ACC112 (cell line): ENCODE measurements around the gene VEZF1.
A peak's percentile ranks its signal among the peaks of the same experiment; 100 is the strongest.

Experiments
- H2AFZ ChIP-seq: fragments of 200-600 bp; sonication (generic); one replicate; pipeline ENCODE4 v1.6.0; 2017; ENCODE audit warnings: antibody characterized with exemption, low read length; ENCODE audit not compliant: unreplicated experiment
- H3K27ac ChIP-seq: fragments of 200-600 bp; sonication (generic); 2 replicates; pipeline ENCODE4 v1.5.1; 2014; ENCODE audit warnings: low read depth, mild to moderate bottlenecking, antibody characterized with exemption, low read length, moderate library complexity
- H3K27me3 ChIP-seq: fragments of 200-600 bp; sonication (generic); 2 replicates; pipeline ENCODE4 v1.6.1; 2014; ENCODE audit warnings: mild to moderate bottlenecking, antibody characterized with exemption, low read length, moderate library complexity, mixed read lengths; ENCODE audit not compliant: insufficient read depth
- H3K36me3 ChIP-seq: fragments of 200-600 bp; sonication (generic); 2 replicates; pipeline ENCODE4 v1.6.1; 2016; ENCODE audit warnings: mild to moderate bottlenecking, antibody characterized with exemption, low read length, moderate library complexity, mixed read lengths; ENCODE audit not compliant: insufficient read depth
- H3K4me1 ChIP-seq: fragments of 200-600 bp; sonication (generic); one replicate; pipeline ENCODE4 v1.6.1; 2016; ENCODE audit warnings: low read length, mixed read lengths; ENCODE audit not compliant: insufficient read depth, unreplicated experiment, control insufficient read depth
- H3K4me3 ChIP-seq: fragments of 200-600 bp; sonication (generic); 2 replicates; pipeline ENCODE4 v1.5.1; 2014; ENCODE audit warnings: mild to moderate bottlenecking, low read depth, low read length
- H3K79me2 ChIP-seq: fragments of 200-600 bp; sonication (generic); one replicate; pipeline ENCODE4 v1.6.0; 2016; ENCODE audit warnings: low read length; ENCODE audit not compliant: control insufficient read depth, unreplicated experiment, insufficient read depth

The VEZF1 gene

DNA sequence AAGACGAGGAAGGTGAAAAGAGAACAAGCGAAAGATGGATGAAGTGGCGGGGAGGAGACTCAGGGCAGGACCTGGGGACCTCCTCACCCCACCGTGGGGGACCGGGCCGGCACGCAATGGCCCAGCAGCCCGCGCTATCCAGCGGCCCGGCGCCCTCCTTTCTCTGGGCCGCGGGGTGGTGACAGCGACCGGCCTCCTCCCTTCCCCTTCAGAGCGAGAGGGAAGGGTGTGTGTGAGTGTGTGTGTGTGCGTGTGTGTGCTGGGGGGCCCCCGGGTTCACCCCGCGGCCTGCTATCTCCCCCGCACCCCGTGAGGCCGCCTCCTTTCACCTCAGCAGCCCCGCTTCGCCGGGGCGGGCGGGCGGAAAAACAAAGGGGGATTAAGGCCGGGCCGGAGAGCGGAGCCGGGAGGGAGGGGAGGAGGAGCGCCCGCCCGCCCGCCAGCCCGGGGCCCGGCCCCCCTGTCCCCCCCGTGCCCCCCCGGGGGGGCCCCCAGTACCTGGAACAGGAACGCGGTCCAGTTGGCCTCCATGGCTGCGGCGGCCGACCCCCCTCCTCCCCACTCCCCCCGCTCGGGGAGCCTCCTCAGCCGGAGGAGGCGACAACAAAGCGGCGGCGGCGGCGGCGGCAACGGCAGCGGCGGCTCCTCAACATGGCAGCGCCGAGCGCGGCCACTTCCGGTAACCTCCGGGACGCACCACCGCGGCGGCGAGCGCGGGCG is at the start of gene VEZF1:
Gene VEZF1, minus strand, starts transcription at position 674 of the 720 bp plus-strand sequence. Its CDS starts 143 bp downstream, at position 531.
- peaks cover 42% of the 10 kb centered on the region for H3K4me1 ChIP-seq
- H2AFZ ChIP-seq, result peak within 1 kb of the TSS; percentile 64

DNA sequence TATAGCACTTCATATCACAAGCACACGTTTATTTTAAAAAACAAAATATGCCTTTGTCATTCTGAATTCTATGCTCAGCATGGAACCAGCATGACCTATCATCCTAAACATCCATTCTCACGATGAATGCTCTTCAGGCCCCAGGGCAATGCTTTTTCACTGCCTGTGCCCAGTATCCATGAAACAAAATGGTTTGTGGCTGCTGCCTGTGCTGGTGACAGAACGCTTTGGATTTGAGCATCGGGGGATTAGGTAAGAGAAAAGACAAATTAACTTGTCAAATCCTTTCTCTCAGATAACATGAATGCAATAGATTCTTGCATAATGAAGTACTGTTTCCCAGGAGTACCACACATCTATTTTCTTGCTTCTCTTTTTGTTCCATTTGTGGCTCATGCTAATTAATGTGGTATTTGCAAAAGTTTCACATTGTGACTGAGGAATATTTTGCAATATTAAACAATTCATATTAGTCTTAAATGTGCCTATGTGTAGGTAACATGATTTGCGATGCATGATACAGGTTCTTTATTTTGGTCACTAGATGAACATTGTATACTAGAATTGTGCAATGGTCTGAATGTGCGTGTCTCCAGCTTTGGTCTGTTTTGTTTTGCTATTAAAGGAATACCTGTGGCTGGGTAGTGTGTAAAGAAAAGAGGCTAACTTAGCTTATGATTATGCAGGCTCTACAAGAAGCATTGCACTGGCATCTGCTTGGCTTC is 44.8 kb upstream of the VEZF1 start:
- Histone ChIP-seq H3K4me3 (no peak overlapping the region), H3K79me2 (no peaks in the 10 kb centered on the region), H3K36me3 (no peaks in the 10 kb centered on the region), H3K27me3 (peaks cover 31% of the 10 kb centered on the region), H3K27ac (no peak overlapping the region), H2AFZ (no peak overlapping the region), H3K4me1 (no peaks in the 10 kb centered on the region)

More for the DNA sequence above, at the start of gene VEZF1:
- H3K79me2 ChIP-seq, result peaks cover 49% of the 10 kb centered on the region
- peak within 1 kb of the TSS; percentile 86 for H3K4me3 ChIP-seq
- H3K27ac ChIP-seq, result peak within 1 kb of the TSS; percentile 90
- H3K36me3 ChIP-seq, result no peaks in the 10 kb centered on the region
- no peaks in the 10 kb centered on the region for H3K27me3 ChIP-seq

DNA sequence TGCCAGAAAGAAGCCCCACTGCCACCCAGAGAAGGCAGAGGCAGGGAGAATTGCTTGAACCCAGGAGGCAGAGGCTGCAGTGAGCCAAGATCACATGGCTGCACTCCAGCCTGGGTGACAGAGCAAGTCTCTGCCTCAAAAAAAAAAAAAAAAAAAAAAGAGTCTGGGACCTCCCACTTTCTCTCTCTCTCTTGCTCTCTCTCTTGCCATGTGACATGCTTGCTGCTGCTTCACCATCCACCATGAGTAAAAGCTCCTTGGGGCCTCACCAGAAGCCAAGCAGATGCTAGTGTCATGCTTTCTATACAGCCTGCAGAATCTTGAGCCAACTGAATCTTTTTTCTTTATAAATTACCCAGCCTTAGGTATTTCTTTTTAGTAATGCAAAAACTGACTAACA is 40.5 kb upstream of the VEZF1 start:
- H3K27me3 ChIP-seq, result peaks cover 25% of the 10 kb centered on the region
- no peak overlapping the region for H3K27ac ChIP-seq
- H3K79me2 ChIP-seq, result no peaks in the 10 kb centered on the region
- H3K36me3 ChIP-seq, result no peaks in the 10 kb centered on the region
- no peaks in the 10 kb centered on the region for H3K4me1 ChIP-seq
- no peak overlapping the region for H3K4me3 ChIP-seq
- H2AFZ ChIP-seq, result no peak overlapping the region

DNA sequence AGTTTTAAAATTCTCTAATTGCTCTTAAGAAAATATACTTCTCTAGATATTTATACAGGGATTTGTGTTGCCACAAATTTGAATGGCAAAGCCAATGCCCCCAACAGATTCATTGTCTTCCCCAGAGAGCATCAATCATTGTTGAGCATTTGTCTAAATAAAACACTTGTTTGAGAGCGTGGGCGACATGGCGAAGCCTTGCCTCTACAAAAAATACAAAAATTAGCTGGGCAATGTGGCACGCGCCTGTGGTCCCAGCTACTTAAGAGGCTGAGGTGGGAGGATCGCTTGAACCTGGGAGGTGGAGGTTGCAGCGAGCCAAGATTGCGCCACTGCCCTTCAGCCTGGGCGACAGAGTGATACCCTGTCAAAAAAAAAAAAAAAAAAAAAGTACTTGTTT is 32.3 kb upstream of the VEZF1 start:
- H3K27me3 ChIP-seq, result peaks cover 3% of the 10 kb centered on the region; the same call in 1 of the 2 replicates
- no peak overlapping the region for H2AFZ ChIP-seq
- no peak overlapping the region for H3K4me3 ChIP-seq
- H3K36me3 ChIP-seq, result no peaks in the 10 kb centered on the region
- no peaks in the 10 kb centered on the region for H3K4me1 ChIP-seq
- no peaks in the 10 kb centered on the region for H3K79me2 ChIP-seq
- H3K27ac ChIP-seq, result no peak overlapping the region

- Histone ChIP-seq H3K4me1 (no peaks in the 10 kb centered on the region), H3K27ac (no peak overlapping the region), H3K79me2 (no peaks in the 10 kb centered on the region), H3K4me3 (no peak overlapping the region), H3K36me3 (no peaks in the 10 kb centered on the region), H3K27me3 (no peaks in the 10 kb centered on the region), H2AFZ (no peak overlapping the region)
These were observed 31.5 kb upstream of the VEZF1 start for GRCh38 chr17:58019521-58019920.

DNA sequence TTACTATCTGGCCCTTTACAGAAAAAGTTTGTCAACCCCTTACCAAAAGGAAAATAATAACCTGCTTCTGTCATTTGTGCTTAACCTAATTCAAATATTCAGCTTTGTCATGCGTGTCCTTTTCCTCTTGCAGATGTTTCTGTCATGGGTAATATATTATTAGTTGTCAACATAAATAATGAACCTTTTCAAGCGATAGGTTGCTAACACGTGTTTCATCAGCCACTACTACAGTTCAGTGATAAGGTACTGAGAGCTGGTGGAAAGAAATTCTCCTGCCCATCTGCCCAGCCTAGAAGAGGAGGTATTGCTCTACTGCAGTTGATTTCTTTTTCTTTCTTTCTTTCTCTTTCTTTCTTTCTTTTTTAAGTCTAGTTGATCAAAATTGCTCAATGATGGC is 31.0 kb upstream of the VEZF1 start:
- Histone ChIP-seq H3K4me3 (no peak overlapping the region), H3K27ac (no peak overlapping the region), H3K36me3 (no peaks in the 10 kb centered on the region), H2AFZ (no peak overlapping the region), H3K27me3 (no peaks in the 10 kb centered on the region), H3K79me2 (no peaks in the 10 kb centered on the region), H3K4me1 (no peaks in the 10 kb centered on the region)

- peaks cover 23% of the 10 kb centered on the region for H3K79me2 ChIP-seq
- peaks cover 10% of the 10 kb centered on the region for H3K36me3 ChIP-seq
- H3K4me1 ChIP-seq, result no peaks in the 10 kb centered on the region
- H3K27me3 ChIP-seq, result no peaks in the 10 kb centered on the region
- H3K27ac ChIP-seq, result no peak overlapping the region
- no peak overlapping the region for H2AFZ ChIP-seq
- no peak overlapping the region for H3K4me3 ChIP-seq
These were observed 22.2 kb upstream of the VEZF1 start for GRCh38 chr17:58010067-58010799.

GRCh38 chr17:58007781-58008706 is 20.0 kb upstream of the VEZF1 start:
- peaks cover 44% of the 10 kb centered on the region for H3K79me2 ChIP-seq
- H3K27ac ChIP-seq, result peak overlapping the region; percentile 90
- peaks cover 20% of the 10 kb centered on the region for H3K4me1 ChIP-seq
- no peaks in the 10 kb centered on the region for H3K27me3 ChIP-seq
- H2AFZ ChIP-seq, result peak overlapping the region; percentile 58
- H3K4me3 ChIP-seq, result peak overlapping the region; percentile 89
- peaks cover 32% of the 10 kb centered on the region for H3K36me3 ChIP-seq

GRCh38 chr17:58006924-58007780 is 19.1 kb upstream of the VEZF1 start, which contains the start of gene SRSF1:
SRSF1 (minus strand) TSS chr17:58007246; CDS start chr17:58007137, 109 bp downstream.
- Histone ChIP-seq H3K4me1 (peaks cover 29% of the 10 kb centered on the region), H3K27ac (peak within 1 kb of the TSS; percentile 90), H2AFZ (peak within 1 kb of the TSS; percentile 58), H3K36me3 (peaks cover 41% of the 10 kb centered on the region), H3K4me3 (peak within 1 kb of the TSS; percentile 89), H3K27me3 (no peaks in the 10 kb centered on the region), H3K79me2 (peaks cover 53% of the 10 kb centered on the region)
